CD4-positive, alpha-beta T cell treated with Interleukin-2 at 100 ng/mL for 4 hours (primary cell): Measurements from ENCODE around the gene RAB8B.
"Not testable (repeated sequence)": the region's sequence is repeated elsewhere in the genome, so short reads cannot be mapped to it uniquely, and the experiment has no call there.

Experiments
- DNase-seq: peaks from one replicate; pipeline ENCODE4 v3.0.0-alpha.2; 2020; ENCODE audit warnings: low spot score

The RAB8B gene

DNA sequence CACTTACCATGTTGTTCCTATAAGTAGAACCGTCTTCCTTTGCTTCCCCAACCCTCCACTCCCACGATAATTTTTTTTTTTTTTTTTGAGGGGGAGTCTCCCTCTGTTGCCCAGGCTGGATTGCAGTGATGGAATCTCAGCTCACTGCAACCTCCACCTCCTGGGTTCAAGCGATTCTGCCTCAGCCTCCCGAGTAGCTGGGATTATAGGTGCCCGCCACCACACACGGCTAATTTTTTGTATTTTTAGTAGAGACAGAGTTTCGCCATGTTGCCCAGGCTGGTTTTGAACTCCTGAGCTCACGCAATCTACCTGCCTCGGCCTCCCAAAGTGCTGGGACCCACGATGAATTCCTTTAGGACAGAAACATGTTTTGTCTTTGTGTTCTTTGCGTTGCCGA, 19.4 kb downstream of the RAB8B start:
- not testable (repeated sequence) for DNase-seq

DNA sequence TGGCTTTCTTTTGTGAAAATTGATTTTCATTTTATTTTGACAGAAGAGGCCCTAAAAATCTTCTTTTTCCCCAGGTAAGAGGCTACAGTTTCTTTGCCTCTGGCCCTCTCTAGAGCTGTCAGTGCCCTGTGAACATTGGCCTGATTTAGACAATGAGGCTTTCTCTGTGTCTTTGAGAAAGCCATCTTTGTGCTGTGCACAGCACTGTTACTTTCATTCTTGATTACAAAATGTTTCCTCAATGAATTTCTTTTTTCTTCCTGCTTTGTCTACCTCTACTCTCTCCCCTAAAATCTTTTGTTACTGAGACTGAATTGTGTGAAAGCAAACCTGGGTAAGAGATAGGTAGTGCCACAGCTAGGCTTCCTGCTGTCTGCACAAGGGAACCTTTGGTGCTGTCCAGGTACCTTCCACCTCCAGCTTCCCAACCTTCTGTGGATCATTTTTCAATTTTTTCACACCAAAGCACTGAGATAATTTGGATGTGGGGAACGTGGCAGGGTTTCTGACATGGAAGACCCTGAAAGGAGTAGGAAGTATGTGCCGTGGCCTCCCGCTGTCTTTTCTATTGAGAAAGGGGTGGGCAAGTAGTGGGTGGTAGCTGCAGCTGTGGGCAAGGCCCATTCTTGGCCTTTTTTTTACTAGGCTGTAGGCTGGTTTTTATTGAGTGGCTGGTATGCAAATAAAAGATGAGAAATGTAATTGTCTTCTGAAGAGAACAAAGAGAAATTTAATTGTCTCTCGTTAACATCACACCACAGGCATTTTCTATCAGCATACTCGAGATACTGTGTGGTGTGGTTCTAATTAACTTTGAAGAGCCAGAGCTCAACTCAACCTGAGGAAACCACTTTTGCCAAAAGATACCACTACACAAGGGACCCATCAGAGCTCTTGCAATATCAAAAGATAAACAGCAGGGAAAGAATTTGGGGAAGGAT, 21.0 kb downstream of the RAB8B start:
- no peak for DNase-seq

DNA sequence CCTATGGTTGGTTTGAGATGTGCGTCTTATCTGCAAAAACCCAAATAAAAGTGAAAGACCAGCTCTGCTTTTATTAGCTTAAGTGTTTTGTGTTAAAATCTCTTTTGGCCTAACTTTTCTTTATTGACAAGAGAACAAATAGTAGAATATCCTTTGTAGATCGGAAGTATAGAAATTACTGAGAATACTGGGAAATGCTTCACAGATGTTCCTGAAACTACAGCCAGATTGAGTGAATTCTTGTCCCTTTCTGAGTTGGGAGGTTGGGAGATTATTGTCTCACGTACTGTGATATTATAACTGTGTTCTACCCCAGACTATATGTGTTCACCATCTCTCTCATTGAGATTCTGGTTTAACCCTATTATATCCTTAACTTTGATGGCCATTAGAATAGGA, 21.7 kb downstream of the RAB8B start:
- DNase-seq: no peak

DNA sequence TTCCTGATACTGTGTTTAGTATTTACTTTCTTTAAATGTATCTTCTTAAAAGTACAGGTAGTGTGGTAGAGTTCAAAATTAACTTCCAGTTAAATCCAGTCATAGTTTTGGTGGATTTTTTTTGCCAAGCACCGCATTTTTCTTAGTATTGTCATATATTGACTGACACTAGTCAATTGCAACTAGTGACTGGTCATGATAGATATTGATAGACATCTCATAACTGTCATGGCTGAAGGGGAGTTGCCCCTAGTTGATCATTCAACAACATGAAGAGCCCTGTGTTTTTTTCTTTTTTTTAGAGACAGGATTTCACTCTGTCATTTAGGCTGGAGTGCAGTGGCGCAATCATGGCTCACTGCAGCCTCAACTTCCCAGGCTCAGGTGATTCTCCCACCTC, 22.1 kb downstream of the RAB8B start:
- no peak for DNase-seq

DNA sequence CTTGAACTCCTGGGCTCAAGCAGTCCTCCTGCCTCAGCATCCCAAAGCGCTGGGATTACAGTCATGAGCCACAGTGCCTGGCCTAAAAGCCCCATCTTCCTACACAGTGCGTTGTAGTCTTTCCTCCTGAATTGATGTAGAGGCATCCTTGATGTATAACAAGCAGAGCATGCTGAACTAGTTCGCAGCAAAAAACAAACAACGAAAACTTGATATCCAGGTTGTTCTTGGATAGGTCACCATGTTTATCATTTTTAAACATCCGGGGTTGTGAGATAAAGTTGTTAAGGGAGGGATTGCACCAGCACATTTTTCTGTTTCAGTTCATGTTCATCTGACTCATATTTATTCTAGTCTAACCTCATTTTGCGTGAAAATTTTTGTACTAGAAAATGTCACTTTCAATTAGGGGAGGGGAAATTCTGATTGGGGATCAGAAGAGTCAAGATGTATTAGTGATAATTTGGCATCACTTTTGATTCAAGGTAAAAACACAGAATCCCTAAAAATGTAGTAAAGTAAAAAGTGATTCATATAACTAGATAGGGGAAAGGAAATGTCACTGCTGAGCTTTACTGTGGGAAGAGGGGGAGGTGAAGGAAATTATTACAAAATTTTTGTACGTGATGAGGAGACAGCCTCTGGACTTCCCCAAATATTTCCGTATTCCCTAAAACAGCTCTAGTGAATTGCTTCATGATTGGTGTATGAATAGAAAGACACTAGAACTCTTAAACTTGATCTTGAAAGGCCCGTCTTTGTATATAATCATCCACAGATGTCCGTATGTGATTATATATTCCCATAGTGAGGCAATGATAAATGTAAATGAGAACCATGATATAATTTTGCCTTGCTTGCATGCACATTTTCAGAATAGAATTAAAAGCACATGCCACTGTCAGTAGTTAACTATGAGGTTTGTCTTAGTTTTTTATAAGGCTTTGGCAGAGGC, 22.9 kb downstream of the RAB8B start:
- peak; percentile 55 for DNase-seq

DNA sequence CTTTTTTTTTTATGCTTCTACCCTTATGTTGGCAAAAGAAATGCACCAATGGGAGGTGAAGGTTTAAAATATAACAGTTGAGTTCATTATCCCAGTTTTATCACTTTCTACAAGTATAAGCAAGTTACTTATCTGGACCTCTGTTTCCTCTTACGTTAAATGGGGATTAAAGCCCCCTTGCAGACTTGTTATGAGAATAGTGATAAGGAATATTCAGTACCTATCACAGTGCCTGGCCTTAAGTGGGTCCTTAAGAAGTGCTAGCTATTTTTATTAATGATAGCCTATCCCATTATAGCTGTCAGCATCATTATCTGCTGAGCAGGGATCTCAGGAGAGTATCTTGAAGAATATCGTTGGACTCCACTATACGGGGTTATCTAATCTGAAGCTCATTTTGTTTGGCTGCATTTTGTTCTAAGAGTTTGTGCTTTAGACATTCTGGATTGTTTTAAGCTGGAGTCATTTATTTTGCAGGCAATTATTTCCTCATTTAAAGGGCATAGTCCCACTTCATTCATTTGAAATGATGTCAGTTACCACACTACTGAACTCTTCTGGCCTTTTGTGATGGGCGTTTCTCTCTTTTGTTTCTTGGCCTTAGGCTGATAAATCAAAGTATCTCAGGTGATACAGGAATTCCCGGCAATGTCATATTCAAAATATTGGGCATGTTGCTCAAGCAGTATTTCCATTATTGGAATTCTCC, 28.8 kb downstream of the RAB8B start:
- no peak for DNase-seq

DNA sequence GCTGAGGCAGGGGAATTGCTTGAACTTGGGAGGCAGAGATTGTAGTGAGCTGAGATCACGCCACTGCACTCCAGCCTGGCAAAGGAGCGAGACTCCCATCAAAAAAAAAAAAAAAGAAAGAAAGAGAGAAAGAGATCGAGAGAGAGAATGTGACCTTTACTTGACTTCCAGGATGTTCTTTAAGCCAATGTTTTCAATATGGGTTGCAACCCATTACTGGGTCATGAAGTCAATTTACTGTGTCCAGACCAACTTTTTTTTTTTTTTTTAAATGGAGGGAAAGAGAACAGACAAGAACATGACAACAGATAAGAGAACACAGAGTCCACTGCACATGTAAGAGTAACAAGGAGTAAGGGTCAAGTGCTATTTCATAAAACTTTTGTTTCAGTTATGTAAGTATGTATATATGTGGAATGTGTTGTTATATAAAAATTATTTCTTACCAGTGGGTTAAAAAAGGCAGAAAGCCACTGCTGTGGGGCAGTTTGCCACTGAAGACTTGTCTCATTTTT, 29.8 kb downstream of the RAB8B start:
- DNase-seq: no peak

DNA sequence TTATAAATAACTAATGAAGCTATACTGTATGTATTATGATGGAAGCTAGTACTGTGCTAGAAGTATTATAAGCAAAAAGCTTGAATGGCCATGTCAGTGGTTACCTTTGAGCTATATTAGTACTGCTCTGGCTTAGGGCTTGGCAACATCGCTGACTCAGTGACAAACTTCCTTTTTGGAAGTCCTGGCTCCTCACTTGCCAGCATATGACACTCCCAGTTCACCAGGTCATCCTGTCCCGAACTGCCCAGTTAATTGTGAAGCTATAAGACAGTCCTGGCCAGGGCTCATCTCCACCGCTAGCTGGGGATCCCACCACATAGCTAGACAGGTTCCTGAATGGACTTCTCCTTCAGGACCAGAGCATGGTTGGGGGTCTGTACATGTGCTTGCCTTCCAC, 31.9 kb downstream of the RAB8B start:
- no peak for DNase-seq

DNA sequence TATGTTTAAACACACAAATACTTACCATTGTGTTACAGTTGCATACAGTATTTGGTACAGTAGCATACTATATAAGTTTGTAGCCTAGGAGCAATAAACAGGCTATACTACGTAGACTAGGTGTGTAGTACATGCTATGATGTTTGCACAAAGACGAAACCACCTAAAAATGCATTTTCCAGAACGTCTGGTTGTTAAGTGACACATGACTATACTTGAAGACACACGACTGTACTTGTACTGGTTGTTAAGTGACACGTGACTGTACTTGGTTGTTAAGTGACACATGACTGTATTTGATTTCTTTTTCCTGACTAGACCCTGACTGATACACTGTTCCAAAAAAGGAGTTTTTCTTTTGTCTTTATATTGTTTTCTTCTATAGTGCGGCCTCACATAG, 34.1 kb downstream of the RAB8B start:
- DNase-seq: no peak

DNA sequence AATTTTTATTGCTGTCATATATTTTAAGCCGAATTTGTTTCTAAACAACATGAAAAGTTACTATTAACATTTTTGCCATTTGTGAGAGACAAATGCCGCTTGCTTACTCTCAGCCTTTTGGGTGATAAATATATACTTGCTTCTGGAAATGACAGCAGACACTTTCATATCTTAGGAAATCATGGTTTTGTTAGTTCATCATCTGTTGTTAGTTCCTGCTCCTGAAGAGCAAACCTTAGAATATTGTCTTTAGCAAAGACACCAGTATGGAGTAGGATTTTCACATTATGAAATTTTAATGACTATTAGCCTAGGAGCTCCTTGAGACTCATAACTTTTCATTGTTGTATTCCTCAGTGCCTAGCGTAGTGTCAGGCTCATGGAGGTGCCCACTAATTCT, 36.0 kb downstream of the RAB8B start:
- no peak for DNase-seq

DNA sequence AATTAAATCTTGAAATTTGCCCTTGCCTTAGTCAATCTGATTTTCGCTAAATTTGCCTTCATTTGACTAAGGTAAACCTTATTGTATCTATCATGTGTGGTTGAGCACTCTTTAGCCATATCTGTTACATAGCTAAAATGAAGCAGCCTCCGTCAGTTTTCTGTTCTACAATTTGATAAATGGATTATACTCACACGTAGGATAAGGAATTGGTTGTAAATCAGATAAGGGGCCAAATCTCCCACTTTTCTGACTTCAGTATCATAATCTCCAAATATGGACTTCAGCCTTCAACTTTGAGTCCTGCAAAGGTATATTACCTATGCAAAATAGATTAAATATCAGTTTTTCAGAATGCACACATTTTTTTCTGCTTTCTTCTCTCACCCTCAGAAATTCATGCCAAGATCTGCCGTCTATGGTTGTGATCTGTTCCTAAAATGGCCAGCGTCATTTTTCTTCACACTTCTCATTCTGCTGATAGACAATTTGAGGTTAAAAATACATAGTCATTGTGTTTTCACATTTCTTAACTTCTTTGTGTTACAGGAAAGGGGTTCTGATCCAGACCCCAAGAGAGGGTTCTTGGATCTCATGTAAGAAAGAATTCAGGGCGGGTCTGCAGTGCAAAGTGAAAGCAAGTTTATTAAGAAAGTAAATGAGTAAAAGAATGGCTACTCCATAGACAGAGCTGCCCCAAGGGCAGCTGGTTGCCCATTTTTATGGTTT, 36.9 kb downstream of the RAB8B start:
- DNase-seq: no peak

DNA sequence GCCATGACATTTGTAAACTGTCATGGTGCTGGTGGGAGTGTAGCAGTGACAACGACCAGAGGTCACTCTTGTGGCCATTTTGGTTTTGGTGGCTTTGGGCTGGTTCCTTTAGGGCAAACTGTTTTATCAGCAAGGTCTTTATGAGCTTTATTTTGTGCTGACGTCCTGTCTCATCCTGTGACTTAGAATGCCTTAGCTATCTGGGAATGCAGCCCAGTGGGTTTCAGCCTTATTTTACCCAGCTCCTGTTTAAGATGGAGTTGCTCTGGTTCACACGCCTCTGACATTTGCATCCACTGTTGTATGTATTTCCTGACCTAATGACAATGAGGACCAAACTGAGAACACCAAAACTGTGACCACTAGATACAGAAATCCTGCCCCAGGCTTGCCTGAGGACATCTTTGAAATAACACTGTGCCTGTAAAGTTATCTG, 37.6 kb downstream of the RAB8B start:
- DNase-seq: no peak

DNA sequence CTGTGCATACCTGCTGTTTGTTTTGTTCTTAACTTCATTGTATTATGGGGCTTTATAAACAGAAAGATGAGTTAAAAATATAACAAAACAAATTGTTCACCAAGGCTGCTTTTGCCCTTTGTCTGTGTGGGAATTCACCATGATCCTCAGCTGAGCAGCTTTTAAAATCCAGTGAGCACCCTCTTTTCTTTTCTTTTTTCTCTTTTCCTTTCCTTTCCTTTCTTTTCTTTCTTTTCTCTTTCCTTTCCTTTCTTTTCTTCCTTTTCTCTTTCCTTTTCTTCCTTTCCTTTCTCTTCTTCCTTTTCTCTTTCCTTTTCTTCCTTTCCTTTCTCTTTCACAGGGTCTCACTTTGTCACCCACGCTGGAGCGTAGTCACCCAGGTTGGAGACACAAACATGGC, 38.3 kb downstream of the RAB8B start:
- no peak for DNase-seq

DNA sequence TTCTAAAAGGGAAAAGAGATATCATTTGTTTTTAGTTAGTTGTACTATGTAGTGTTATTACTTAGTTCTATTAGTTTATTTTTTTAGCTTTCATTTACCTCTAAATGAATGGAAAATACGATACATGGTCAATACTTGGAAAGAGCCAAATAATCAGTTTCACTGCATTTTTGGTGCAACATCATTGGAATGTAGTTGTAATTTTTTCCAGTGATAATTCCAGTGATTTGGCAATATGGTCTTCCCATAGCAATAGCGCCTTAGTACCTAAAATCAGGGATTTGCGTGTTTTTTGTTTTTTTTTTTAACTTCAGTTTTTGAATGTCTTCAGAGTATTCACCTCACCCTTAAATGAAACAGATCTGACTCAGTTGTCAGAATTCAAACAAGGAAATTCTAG, 41.8 kb downstream of the RAB8B start:
- no peak for DNase-seq

DNA sequence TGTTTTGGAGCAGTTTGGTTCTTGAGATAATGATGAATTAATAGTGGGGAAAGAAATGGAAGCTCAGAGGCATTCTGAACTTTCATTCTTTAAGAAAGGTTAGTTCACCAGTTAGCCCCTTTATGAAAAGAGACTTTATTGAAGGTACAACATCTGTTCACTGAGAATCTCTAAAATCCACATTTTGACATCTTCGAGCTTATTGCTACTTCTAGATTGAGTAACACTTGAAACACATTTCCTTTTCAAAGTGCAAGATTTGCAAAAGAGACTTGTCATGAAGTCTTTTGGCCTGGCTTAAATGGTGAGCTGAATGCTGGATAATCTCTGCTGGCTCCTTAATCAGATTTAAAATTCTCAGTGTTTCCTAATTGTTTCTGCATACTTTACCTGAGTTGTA, 42.3 kb downstream of the RAB8B start:
- no peak for DNase-seq

DNA sequence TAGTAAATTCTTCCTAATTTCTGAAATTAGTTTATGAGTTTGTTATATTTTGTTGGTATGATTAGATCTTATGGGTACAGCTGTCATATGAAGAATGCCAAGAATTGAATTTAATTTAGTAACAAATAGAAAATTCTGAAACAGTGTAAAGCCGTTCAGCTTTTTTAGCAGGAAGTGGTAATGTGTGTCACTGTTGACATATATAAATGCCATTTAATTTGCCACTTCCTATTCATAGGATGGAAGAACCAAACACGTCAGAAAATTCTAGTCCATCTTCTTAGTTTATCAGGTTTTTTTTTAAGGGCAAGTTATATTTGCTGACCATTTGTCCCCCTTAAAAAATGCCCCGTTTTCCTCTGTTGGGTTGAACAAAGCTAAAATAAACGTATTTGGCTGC, 43.0 kb downstream of the RAB8B start:
- DNase-seq: peak; percentile 53

DNA sequence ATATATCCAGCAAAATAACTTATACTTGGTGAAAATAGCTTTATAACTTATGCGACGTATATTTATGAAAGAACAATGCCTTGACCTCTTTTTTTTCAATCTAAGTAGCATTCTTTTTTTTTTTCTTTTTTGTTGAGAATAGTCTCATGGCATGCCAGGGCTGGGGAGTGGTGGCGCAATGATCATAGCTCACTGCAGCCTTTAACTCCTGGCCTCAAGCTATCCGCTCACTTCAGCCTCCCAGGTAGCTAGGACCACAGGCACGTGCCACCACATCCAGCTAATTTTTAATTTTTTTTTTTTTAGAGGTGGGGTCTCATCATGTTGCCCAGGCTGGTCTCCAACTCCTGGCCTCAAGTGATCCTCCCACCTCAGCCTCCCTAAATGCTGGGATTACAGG, 43.5 kb downstream of the RAB8B start:
- DNase-seq: no peak

DNA sequence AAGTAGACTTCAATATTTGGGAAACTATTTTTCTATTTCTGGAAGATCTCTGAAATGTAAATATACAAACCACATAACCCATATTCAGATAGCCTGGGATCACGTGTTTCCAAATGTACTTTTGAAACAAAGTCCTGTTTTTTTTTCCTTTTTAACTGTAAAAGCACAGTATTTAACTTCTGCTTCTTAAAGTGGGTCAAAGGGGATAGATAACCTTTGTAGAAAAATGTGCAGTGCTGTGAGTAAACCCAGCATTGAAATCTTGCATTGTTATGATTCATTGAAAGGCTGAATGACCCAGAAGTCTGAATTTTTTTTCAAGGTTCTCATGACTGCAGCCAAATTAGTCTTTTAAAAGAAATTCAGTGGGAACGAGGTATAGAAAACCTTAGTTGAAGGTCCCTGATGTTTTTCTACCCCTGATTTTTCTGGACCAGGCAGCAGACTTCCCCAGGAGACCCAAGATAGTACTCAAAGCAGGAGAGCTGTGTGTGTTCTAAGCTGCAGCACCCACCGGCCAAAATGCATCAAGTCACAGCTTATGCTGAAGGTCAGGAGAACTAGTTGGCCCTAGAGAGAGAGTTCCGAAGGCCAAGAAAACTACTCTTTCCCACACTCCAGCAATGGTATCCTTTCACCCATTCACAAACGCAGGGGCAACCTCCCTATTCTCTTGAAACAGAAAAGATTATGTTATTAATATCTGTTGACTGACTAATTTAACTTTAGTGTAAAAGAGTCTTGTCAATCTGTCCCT, 44.4 kb downstream of the RAB8B start:
- DNase-seq: no peak

DNA sequence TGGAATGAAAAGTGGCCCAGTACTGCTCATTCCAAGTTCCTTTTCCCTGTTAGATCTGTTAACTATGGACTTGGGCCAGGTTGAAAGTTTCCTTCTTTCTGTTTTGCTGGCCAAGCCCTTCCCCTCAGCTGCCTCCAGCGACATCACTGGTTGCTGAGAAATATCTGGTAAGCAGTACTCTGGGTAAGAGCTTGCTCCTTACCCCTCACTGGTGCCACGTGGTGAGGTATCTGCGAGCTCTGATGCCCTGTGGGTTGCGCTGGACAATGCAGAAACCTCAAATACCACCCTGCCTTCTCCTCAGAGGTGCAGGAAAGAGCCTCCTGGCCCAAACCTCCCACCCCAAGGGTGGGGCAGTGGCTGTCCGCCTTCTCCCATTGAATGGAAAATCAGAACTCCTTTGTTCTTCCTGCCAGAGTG, 45.1 kb downstream of the RAB8B start:
- no peak for DNase-seq

DNA sequence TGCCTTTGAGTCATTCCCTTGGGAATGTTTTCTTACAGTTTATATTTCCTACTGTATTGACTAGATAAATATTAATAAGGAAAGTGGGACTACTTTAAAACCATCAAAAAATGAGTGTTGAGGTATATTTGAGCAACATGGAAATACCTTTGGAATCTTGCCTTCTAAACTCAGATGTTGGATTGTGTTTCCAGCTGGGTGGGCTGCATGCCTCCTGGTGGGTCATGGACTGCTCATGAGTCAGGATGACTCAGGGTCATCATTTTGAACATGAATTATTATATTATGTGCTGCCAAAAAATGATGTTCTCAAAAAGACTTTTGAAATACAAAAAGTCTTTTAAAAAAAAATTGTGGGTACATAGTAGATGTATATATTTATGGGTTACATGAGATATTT, 46.9 kb downstream of the RAB8B start:
- DNase-seq: no peak

DNA sequence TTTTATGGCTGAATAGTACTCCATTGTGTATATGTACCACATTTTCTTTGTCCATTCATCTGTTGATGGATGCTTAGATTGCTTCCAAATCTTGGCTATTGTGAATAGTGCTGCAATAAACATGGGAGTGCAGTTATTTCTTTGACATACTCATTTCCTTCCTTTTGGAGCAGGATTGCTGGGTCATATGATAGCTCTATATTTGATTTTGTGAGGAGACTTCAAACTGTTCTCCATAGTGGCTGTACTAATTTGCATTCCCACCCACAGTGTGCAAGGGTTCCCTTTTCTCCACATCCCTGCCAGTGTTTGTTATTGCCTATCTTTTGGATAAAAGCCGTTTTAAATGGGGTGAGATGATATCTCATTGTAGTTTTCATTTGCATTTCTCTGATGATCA, 47.7 kb downstream of the RAB8B start:
- not testable (repeated sequence) for DNase-seq
